CD4-positive, CD25-positive, alpha-beta regulatory T cell (primary cell): ENCODE measurements around the gene DCDC2B. TPM values are rescaled to one million over a fixed set of nuclear protein-coding genes. Genes with fewer than 3 reads are reported as not detected.
A peak's percentile ranks its signal among the peaks of the same experiment; 100 is the strongest.

ENCODE experiments used
- ATAC-seq, 2 donors: fragments of 150-1000 bp; cut with Tn5 transposase; one replicate each; pipeline ENCODE4 v1.10.0; 2021; ENCODE audit warnings: low read depth in 2 of 2, moderate number of reproducible peaks in 2 of 2, moderate library complexity in 1 of 2
- DNase-seq, 3 donors: peaks; one replicate each; pipeline versions ENCODE4 v3.0.0 to v3.0.0-alpha.2; 2012 to 2022; ENCODE audit warnings: mixed read lengths in 1 of 3
- H3K27ac ChIP-seq: one replicate; pipeline ENCODE4 v1.7.0; 2013; ENCODE audit warnings: mild to moderate bottlenecking, low read length; ENCODE audit not compliant: insufficient read depth, poor library complexity, severe bottlenecking
- H3K27me3 ChIP-seq: one replicate; pipeline ENCODE4 v1.7.0; 2013; ENCODE audit warnings: low read length; ENCODE audit not compliant: control insufficient read depth, insufficient read depth
- H3K36me3 ChIP-seq: one replicate; pipeline ENCODE4 v1.7.0; 2013; ENCODE audit warnings: mild to moderate bottlenecking, low read length, moderate library complexity; ENCODE audit not compliant: control insufficient read depth, insufficient read depth
- H3K4me1 ChIP-seq: 2 replicates; pipeline ENCODE4 v1.7.0; 2013; ENCODE audit warnings: mild to moderate bottlenecking, low read length; ENCODE audit not compliant: insufficient read depth, control insufficient read depth, poor library complexity, severe bottlenecking
- H3K4me3 ChIP-seq: one replicate; pipeline ENCODE4 v1.7.0; 2013; ENCODE audit warnings: low read depth, mild to moderate bottlenecking, low read length, moderate library complexity
- H3K9me3 ChIP-seq, 2 experiments: 1 replicate in 1 of 2; 2 replicates in 1 of 2; pipeline ENCODE4 v1.7.0; 2013; ENCODE audit warnings: low read length in 2 of 2, mild to moderate bottlenecking in 1 of 2, moderate library complexity in 1 of 2; ENCODE audit not compliant: control insufficient read depth in 2 of 2
- H3K27ac Mint-ChIP-seq, 3 donors: one replicate each; pipeline ENCODE4 v1.8.0; 2020 to 2022; ENCODE audit warnings: mild to moderate bottlenecking in 3 of 3, mixed read lengths in 3 of 3, moderate library complexity in 2 of 3
- H3K27me3 Mint-ChIP-seq: one replicate; pipeline ENCODE4 v1.8.0; 2022; ENCODE audit warnings: mild to moderate bottlenecking, mixed read lengths
- H3K36me3 Mint-ChIP-seq: one replicate; pipeline ENCODE4 v1.8.0; 2020; ENCODE audit warnings: mixed read lengths
- H3K4me1 Mint-ChIP-seq, 4 donors: one replicate each; pipeline ENCODE4 v1.8.0; 2020 to 2022; ENCODE audit warnings: mixed read lengths in 4 of 4, mild to moderate bottlenecking in 1 of 4
- H3K4me3 Mint-ChIP-seq, 4 donors: one replicate each; pipeline ENCODE4 v1.8.0; 2020 to 2022; ENCODE audit warnings: mild to moderate bottlenecking in 4 of 4, mixed read lengths in 4 of 4, moderate library complexity in 3 of 4
- H3K9me3 Mint-ChIP-seq, 7 donors: one replicate each; pipeline ENCODE4 v1.8.0; 2020 to 2022; ENCODE audit warnings: mixed read lengths in 7 of 7, mild to moderate bottlenecking in 3 of 7, moderate library complexity in 2 of 7
- polyA plus RNA-seq, 4 donors: library from polyadenylated mRNA; unstranded; fragments of 300-500 nt; fragmentation: Illumina TruSeq; gene quantifications; one replicate each; pipeline ENCODE4 v1.2.3, GENCODE V29; 2021
- total RNA-seq: library from RNA; stranded (reverse); gene quantifications from one replicate; pipeline ENCODE4 v1.2.3, GENCODE V29; 2022

The DCDC2B gene
- total and polyA plus RNA-seq, 5 donors from 2014 or later, result 0.09 TPM; not detected in 4

DNA sequence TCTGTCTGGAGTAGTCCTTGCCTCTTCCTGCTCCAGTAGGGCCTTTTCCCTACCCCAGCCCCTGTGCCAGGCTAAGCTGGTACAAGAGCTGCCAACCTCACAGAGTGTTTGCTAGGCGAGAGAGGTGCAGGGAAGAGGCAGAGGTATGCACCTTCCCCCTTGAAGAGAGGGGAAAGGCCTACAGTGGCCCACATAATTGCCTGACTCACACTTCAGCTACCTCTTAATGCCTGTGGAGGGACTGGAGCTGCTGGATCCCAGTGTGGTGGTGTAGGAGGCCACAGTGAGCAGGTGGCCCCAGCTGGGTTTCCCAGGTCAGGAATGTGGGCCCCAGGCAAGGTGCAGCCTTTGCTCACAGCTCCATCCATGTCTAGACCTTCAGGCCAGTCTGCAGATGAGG, 11.8 kb upstream of the DCDC2B start:
- Mint-ChIP-seq H3K4me3 (peak overlapping the region in 3 of 4 donors; percentile 5 to 77 (median 62)), H3K27me3 (no peaks in the 10 kb centered on the region), H3K4me1 (peaks cover 6 to 60% (median 39%) of the 10 kb centered on the region in 4 donors), H3K9me3 (no peaks in the 10 kb centered on the region), H3K36me3 (peaks cover 25% of the 10 kb centered on the region), H3K27ac (peak overlapping the region; percentile 82 to 89 (median 83))
- H3K27ac ChIP-seq, result no peak overlapping the region
- H3K36me3 ChIP-seq, result peaks cover 38% of the 10 kb centered on the region
- peaks cover 43% of the 10 kb centered on the region for H3K4me1 ChIP-seq
- DNase-seq, result no peak
- H3K27me3 ChIP-seq, result no peaks in the 10 kb centered on the region
- no peaks in the 10 kb centered on the region for H3K9me3 ChIP-seq
- H3K4me3 ChIP-seq, result no peak overlapping the region
- ATAC-seq, result no peak

DNA sequence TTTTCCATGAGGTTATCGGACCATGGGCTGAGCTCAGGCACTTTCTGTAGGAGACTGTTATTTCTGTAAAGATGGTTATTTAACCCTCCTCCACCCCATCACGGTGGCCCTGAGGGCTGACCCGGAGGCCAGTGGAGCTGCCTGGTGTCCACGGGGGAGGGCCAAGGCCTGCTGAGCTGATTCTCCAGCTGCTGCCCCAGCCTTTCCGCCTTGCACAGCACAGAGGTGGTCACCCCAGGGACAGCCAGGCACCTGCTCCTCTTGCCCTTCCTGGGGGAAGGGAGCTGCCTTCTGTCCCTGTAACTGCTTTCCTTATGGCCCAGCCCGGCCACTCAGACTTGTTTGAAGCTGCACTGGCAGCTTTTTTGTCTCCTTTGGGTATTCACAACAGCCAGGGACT, 11.1 kb upstream of the DCDC2B start:
- Mint-ChIP-seq H3K4me1 (peaks cover 6 to 66% (median 45%) of the 10 kb centered on the region in 4 donors), H3K36me3 (peaks cover 20% of the 10 kb centered on the region), H3K9me3 (no peaks in the 10 kb centered on the region), H3K27me3 (no peaks in the 10 kb centered on the region), H3K27ac (peak overlapping the region; percentile 62 to 89 (median 82)), H3K4me3 (peak overlapping the region in 1 of 4 donors; percentile 52)
- no peak for DNase-seq
- H3K27me3 ChIP-seq, result no peaks in the 10 kb centered on the region
- peaks cover 48% of the 10 kb centered on the region for H3K4me1 ChIP-seq
- H3K27ac ChIP-seq, result peak overlapping the region; percentile 29
- H3K4me3 ChIP-seq, result no peak overlapping the region
- no peaks in the 10 kb centered on the region for H3K9me3 ChIP-seq
- no peak for ATAC-seq
- H3K36me3 ChIP-seq, result peaks cover 30% of the 10 kb centered on the region

DNA sequence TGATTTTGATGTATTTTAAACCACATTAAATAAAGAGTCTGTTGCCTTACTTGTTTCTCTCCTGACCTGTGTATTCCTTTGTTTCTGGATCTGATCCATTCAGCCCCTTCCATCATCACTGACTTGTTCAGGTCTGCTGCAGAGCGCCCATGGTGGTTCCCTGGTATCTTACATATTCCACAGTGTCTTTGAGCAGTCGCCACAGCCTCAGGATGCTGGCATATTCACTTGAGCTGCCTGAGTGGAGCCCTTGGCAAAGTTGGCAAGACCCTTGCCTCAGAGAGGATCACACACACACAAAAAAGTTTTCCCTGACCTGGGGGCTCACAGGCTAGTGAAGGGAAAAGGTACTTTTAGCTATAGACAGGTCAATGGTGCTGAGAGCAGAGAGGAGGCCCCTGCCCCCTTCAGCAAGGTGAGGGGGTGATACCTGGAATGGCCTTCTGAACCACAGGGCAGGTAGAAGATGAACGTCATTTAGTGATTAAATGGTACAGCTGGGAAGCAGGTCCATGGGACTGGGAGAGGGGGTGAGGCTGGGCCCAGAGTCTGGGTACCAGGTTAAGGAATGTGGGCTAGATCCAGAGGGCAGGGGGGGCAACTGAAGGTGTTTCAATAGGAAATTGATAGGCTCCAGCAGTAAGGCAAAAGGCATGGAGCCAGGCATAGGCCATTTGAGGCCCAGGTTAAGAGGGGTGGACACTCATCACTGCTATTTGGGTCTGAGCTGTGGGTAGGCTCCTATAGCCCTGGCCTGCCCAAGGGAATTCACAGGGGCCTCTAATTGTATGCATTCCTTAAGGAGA, 10.4 kb upstream of the DCDC2B start:
- H3K36me3 Mint-ChIP-seq, result peaks cover 14% of the 10 kb centered on the region
- no peaks in the 10 kb centered on the region for H3K27me3 Mint-ChIP-seq
- Histone ChIP-seq H3K27me3 (no peaks in the 10 kb centered on the region), H3K4me3 (no peak overlapping the region), H3K36me3 (peaks cover 24% of the 10 kb centered on the region), H3K9me3 (no peaks in the 10 kb centered on the region), H3K27ac (peak overlapping the region; percentile 94), H3K4me1 (peaks cover 48% of the 10 kb centered on the region)
- H3K27ac Mint-ChIP-seq, result peak overlapping the region in 2 of 3 donors; percentile 62 to 68
- H3K4me1 Mint-ChIP-seq, result peaks cover 6 to 68% (median 46%) of the 10 kb centered on the region in 4 donors
- H3K9me3 Mint-ChIP-seq, result no peaks in the 10 kb centered on the region
- no peak for ATAC-seq
- H3K4me3 Mint-ChIP-seq, result peak overlapping the region in 3 of 4 donors; percentile 51 to 94 (median 74)
- no peak for DNase-seq

DNA sequence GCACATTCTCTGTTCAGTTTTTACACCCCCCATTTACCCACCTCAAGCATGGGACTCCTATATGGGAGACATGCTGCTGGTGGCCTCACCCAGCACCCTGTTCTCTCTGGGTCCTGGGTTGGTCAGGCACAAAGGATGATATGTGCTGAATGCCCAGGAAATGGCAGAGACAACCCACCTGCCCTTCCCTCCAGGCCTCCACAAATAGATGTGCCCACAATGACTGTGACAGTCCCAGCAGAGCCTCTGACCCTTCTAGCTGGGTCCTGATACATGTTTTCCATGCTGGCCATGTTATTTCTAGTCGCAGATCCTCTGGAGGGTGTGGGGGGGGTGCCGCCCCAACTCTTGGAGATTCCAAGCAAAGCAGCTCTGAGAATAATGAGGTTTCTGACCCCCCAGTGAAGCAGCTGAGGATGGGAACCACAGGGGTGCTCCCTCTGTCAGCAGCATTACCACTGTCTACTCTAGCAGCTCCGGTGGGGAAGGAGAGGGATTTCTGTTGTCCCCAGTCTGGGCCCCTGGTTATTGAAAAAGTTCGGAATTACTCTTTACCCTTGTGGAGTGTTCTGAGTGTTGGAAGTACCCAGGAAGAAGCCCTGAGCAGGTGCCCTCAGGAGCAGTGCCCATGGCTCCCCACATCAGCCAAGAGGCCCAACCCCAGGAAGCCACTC, 9.7 kb upstream of the DCDC2B start:
- H3K4me1 Mint-ChIP-seq, result peaks cover 6 to 66% (median 46%) of the 10 kb centered on the region in 4 donors
- no peaks in the 10 kb centered on the region for H3K27me3 Mint-ChIP-seq
- Histone ChIP-seq H3K27me3 (no peaks in the 10 kb centered on the region), H3K36me3 (peaks cover 17% of the 10 kb centered on the region), H3K9me3 (no peaks in the 10 kb centered on the region), H3K27ac (peak overlapping the region; percentile 94), H3K4me1 (peaks cover 48% of the 10 kb centered on the region), H3K4me3 (no peak overlapping the region)
- H3K36me3 Mint-ChIP-seq, result peaks cover 10% of the 10 kb centered on the region
- DNase-seq (no peak), ATAC-seq (no peak)
- H3K27ac Mint-ChIP-seq, result peak overlapping the region; percentile 32 to 95 (median 62)
- H3K4me3 Mint-ChIP-seq, result peak overlapping the region in 3 of 4 donors; percentile 11 to 94 (median 93)
- H3K9me3 Mint-ChIP-seq, result no peaks in the 10 kb centered on the region

DNA sequence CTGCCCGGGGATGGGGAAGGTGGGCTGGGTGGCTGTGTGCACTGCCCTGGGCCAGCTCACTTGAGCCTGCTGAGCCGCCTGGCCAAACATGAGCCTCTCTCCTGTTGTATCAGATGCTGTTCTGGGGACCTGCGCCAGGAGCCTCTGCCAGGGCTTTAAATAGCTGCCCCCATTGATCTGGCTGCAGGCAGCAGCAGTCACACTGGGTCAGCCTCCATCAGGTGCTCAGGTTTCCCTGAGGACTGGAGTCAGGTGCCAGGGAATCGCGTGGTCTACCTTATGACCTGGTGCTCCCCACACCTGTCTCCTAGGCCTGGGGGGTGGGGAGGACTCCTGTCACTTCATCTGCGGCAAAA, 9.2 kb upstream of the DCDC2B start:
- no peaks in the 10 kb centered on the region for H3K27me3 Mint-ChIP-seq
- H3K27ac Mint-ChIP-seq, result peak overlapping the region in 2 of 3 donors; percentile 91 to 95
- no peaks in the 10 kb centered on the region for H3K9me3 ChIP-seq
- no peaks in the 10 kb centered on the region for H3K27me3 ChIP-seq
- H3K4me3 Mint-ChIP-seq, result peak overlapping the region; percentile 93 to 95 (median 94)
- no peak for ATAC-seq
- H3K4me1 Mint-ChIP-seq, result peaks cover 6 to 64% (median 48%) of the 10 kb centered on the region in 4 donors
- H3K36me3 ChIP-seq, result peaks cover 12% of the 10 kb centered on the region
- H3K4me3 ChIP-seq, result peak overlapping the region; percentile 91
- H3K4me1 ChIP-seq, result peaks cover 48% of the 10 kb centered on the region
- no peaks in the 10 kb centered on the region for H3K9me3 Mint-ChIP-seq
- DNase-seq, result no peak
- peak overlapping the region; percentile 94 for H3K27ac ChIP-seq
- peaks cover 5% of the 10 kb centered on the region for H3K36me3 Mint-ChIP-seq

DNA sequence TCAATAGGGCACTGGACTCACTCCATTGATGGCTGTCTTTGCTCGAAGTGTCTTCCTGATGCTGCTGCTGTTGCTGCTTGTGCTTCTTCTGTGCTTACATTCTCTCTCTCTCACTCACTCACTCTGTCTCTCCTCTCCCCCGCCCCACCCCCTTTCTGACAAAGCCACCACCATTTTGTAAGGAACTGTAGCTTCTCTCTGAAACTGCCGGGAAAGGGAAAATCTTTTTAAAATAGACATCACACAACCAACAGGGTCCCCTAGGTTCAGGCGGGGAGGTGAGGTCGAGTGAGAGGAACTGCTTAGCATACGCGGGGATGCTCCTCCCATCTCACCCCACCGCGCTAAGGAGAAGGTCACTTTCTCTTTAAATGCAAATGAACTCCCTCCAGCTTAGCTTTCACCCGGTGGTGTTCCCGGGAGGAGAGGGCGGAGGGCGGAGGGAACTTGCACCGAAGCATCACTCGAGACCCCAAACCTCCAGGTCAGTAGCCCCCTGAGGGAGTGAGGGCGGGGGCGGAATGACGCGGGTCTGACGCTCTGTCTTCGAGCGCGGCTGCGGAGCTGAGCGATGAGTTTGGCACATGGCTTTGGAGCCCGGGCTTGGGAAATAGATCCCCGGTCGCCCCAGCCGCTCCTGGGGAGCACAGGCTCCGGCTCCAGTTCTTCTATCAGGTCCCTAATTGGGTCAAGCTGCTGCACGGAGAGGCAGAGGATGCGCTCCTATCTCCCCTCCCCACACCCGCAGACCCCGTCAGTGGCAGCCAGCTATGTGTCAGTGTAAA, 8.5 kb upstream of the DCDC2B start, which contains the start of gene CCDC28B:
CCDC28B (plus strand) TSS at position 370 of the 785 bp plus-strand sequence. CDS start 1,341 bp downstream, outside the sequence.
- peak; percentile 43 to 52 for ATAC-seq
- Mint-ChIP-seq H3K4me1 (peaks cover 6 to 60% (median 47%) of the 10 kb centered on the region in 4 donors), H3K4me3 (peak within 1 kb of the TSS; percentile 93 to 95 (median 94)), H3K9me3 (no peaks in the 10 kb centered on the region), H3K36me3 (peaks cover 5% of the 10 kb centered on the region), H3K27me3 (no peaks in the 10 kb centered on the region), H3K27ac (peak within 1 kb of the TSS; percentile 91 to 95 (median 94))
- peak; percentile 59 to 72 (median 62) for DNase-seq
- Histone ChIP-seq H3K4me1 (peaks cover 51% of the 10 kb centered on the region), H3K9me3 (no peaks in the 10 kb centered on the region), H3K36me3 (peaks cover 5% of the 10 kb centered on the region), H3K27me3 (no peaks in the 10 kb centered on the region), H3K27ac (peak within 1 kb of the TSS; percentile 94), H3K4me3 (peak within 1 kb of the TSS; percentile 91)
